Body of pancreas (tissue), 4 donors: Measurements from ENCODE around the gene SCP2.

Experiments
- POLR2A ChIP-seq, 3 donors: fragments of 450-650 bp; IDR thresholded peaks; one replicate each; pipeline ENCODE4 v1.6.1; 2016; ENCODE audit warnings: antibody characterized with exemption in 3 of 3, mild to moderate bottlenecking in 2 of 3
- TF ChIP-seq, protein P1 (sequence below), 7 experiments: fragments of 450-650 bp in 4 of 7; fragments of 200-600 bp in 3 of 7; sonication (generic) in 3 of 7; IDR thresholded peaks; one replicate each; pipeline ENCODE4 v1.5.1; 2016 to 2019; ENCODE audit warnings: antibody characterized with exemption in 7 of 7

DNA sequence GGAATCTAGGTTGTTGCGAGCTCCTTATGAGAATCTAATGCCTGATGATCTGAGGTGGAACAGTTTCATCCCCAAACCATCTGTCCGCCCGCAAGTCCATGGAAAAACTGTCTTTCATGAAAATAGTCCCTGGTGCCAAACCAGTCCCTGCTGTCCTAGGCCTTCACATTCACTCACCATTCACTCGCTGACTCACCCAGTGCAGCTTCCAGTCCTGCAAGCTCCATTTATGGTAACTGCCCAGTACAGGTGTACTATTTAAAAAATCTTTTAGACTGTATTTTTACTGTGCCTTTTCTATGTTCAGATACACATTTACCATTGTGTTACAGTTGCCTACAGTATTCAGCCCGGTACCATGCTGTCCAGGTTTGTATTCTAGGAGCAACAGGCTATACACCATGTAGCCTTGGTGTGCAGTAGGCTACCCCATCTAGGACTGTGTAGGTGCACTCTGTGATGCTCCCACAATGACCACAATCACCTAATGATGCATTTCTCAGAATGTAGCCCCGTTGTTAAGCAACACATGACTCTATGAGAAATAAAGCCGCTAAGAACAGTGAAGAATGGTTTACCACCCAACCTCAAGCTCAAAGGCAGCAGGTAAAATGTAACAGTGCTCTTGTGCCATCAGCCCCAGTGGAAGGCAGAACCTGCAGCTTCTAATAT, 7.9 kb upstream of the SCP2 start:
- TF ChIP-seq, protein P1, sequence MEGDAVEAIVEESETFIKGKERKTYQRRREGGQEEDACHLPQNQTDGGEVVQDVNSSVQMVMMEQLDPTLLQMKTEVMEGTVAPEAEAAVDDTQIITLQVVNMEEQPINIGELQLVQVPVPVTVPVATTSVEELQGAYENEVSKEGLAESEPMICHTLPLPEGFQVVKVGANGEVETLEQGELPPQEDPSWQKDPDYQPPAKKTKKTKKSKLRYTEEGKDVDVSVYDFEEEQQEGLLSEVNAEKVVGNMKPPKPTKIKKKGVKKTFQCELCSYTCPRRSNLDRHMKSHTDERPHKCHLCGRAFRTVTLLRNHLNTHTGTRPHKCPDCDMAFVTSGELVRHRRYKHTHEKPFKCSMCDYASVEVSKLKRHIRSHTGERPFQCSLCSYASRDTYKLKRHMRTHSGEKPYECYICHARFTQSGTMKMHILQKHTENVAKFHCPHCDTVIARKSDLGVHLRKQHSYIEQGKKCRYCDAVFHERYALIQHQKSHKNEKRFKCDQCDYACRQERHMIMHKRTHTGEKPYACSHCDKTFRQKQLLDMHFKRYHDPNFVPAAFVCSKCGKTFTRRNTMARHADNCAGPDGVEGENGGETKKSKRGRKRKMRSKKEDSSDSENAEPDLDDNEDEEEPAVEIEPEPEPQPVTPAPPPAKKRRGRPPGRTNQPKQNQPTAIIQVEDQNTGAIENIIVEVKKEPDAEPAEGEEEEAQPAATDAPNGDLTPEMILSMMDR (IDR thresholded peaks at IDR 0.05), result no peak
- TF ChIP-seq POLR2A (IDR thresholded peaks at IDR 0.05), result no peak
